ENCODE results near the gene CEL.

DNA sequence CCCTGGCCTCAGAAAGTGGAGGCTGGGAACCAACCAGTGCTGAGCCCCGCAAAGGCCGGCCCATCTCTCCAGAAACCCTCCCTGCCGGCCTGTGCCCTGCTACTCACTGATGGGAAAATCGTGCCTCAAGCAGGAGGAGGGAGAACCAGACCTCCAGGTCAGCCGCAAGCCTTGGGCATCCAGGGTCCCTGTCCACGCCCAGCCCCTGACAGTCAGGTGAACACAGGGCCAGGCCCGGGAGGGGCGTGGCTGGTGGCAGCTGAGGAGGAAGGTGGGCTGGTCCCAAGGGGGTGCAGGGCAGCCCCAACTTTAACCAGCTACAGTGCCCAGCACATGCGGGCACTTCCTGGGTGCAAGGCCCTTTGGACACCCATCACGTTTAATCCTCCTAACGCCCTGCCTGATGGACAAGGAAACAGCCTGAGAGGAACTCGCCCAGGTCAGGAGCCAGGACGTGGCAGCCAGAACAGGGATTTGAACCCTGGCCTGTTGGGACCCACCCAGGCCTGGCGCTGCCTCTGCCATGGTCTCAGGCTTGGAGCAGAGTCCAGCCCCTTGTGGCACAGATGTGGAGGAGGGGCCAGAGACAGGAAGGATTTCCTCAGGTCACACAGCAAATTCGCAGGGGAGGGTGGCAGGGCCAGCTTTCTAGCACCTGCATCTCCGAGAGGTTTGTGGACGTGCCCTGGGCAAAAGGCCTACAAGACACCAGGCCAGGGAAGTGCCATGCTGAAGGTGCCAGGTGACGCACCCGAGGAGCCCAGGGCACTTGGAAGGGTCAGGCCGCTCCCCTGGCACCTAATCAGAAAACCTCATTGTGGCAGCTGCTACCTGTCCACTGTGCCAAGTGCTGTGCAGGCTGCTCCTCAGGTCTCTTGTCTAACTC, 54.8 kb downstream of the CEL start:
- no peak for TF ChIP-seq POLR2A (IDR thresholded peaks at IDR 0.05)
- TF ChIP-seq, protein P1, sequence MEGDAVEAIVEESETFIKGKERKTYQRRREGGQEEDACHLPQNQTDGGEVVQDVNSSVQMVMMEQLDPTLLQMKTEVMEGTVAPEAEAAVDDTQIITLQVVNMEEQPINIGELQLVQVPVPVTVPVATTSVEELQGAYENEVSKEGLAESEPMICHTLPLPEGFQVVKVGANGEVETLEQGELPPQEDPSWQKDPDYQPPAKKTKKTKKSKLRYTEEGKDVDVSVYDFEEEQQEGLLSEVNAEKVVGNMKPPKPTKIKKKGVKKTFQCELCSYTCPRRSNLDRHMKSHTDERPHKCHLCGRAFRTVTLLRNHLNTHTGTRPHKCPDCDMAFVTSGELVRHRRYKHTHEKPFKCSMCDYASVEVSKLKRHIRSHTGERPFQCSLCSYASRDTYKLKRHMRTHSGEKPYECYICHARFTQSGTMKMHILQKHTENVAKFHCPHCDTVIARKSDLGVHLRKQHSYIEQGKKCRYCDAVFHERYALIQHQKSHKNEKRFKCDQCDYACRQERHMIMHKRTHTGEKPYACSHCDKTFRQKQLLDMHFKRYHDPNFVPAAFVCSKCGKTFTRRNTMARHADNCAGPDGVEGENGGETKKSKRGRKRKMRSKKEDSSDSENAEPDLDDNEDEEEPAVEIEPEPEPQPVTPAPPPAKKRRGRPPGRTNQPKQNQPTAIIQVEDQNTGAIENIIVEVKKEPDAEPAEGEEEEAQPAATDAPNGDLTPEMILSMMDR (IDR thresholded peaks at IDR 0.05) = no peak

Data from lower leg skin (tissue), 3 donors.